ENCODE data around the gene CPSF6. TPM values are rescaled to one million over a fixed set of nuclear protein-coding genes. Genes with fewer than 3 reads are reported as not detected.

Gene CPSF6
- total RNA-seq, 1 donor: 27.2 TPM

DNA sequence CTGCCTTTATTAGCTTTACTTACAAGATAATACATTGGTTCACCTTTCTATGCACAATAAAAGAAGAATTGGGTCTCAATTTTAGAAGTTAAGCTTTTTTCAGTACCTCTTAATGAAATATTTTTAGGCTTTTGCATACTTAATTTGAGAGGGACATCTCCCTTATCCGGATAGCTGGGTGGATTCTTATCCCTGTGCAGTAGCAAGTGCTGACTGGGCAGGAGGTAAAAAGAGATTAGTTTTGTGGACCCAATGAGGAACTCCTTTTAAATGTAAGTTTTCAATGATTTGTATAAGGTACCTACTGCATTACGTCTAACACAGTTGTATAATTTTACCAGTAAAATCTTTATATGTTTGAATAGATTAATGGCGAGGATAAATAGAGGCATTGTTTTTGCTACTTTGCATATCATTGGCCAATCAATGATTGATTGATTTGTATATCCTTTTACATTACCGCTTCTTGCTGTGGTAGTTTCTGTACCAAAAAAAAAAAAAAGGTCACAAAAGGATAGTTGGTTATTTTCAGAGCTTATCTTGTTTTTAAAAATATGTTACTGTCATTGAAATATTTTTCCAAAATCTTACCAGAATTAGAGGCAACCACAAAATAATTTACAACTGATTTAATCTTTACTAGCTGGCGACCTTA is 2.2 kb downstream of the CPSF6 start:
- no peak for DNase-seq (ENCODE audit: low read depth)
- no peak for TF ChIP-seq CTCF (IDR thresholded peaks at IDR 0.05; ENCODE audit: insufficient read depth, low read depth, low read length)
- H3K4me3 ChIP-seq (ENCODE audit: low read depth, low read length): peak overlapping the region; percentile 87

DNA sequence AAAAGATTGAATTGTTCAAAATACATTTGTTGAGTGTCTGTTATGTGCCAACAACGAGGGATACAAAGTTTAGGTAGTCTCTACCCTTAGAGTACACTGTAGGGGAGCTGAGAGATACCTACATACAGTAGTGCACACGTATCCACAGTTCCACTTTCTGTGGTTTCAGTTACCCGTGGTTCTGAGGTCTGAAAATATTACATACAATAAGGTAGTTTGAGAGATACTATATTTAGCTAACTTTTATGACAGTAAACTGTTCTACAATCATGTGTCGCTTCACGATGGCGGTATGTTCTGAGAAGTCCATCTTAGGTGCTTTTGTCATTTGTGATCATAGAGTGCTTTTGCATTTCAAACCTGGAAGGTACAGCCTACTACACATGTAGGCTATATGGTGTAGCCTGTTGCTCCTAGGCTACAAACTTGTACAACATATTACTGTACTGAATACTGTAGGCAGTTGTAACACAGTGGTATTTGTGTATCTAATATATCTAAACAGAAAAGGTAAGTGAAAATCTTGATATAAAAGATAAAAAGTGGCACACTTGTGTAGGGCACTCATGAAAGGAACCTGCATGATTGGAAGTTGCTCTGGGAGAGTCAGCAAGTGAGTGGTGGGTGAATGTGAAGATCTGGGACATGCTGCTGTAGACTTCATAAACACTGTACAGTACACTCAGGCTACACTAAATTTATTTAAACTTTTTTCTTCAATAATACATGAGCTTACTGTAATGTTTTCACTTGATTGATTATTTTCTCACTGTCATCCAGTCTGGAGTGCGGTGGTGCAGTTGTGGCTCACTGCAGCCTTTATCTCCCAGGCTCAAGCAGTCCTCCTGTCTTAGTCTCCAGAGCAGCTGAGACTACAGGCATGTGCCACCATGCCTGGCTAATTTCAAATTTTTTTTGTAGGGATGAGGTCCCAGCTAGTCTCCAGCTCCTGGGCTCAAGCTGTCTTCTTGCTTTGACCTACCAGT is 4.0 kb downstream of the CPSF6 start:
- TF ChIP-seq CTCF (IDR thresholded peaks at IDR 0.05; ENCODE audit: insufficient read depth, low read depth, low read length): no peak
- H3K4me3 ChIP-seq (ENCODE audit: low read depth, low read length): no peak overlapping the region
- DNase-seq (ENCODE audit: low read depth): no peak

DNA sequence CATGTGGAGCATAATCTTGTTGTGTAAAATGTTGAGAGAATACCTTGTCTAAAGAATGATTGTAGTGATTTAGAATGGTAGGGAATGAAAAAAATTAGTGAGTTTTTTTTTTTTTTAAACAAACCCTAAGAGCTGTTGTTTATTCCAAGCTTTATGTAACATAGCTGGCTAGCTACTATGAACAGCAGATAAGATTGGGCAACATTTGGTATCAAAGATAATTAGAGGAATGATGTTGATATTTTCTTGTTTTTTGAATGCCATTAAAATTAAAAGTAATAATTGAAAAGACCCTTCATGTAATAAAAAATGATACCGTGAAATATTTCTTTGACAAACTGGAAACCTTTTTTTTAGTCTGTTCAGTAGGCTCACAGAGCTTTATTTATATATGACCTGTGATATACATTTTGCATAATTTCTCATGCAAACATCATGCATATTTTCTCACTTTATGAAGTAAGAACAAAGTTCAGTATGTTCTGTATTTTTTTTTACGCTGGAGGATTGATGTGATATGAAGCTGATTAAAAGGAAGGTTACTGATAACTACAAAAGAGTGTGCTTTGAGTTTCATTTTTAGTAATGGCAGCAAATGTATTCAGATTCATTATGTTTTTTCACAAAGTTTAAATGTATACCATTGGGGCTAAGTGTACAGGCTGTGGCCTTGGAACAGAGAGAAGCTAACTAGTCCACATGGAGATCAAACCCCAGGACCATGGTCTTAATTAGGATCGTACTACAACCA is 8.1 kb downstream of the CPSF6 start:
- TF ChIP-seq CTCF (IDR thresholded peaks at IDR 0.05; ENCODE audit: insufficient read depth, low read depth, low read length): no peak
- DNase-seq (ENCODE audit: low read depth): no peak
- H3K4me3 ChIP-seq (ENCODE audit: low read depth, low read length): no peak overlapping the region

DNA sequence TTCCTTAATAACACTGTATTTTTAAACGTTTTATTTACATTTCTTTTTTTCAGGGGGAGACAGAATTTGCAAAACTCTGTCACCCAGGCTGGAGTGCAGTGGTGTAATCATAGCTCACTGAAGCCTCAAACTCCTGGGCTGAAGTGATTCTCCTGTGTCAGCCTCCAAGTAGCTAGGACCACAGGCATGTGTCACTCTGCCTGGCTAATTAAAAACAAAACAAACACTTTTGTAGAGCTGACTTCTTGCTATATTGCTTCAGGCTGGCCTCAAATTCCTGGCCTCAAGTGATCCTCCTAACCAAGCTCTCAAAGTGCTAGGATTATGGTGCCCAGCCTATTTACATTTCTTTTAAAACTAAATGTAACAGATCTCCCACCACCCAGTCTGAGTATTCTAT is 12.7 kb downstream of the CPSF6 start:
- no peak for TF ChIP-seq CTCF (IDR thresholded peaks at IDR 0.05; ENCODE audit: insufficient read depth, low read depth, low read length)
- peak; percentile 13 for DNase-seq (ENCODE audit: low read depth)
- no peak overlapping the region for H3K4me3 ChIP-seq (ENCODE audit: low read depth, low read length)

- DNase-seq (ENCODE audit: low read depth): peak; percentile 65
- TF ChIP-seq CTCF (IDR thresholded peaks at IDR 0.05; ENCODE audit: insufficient read depth, low read depth, low read length): peak; percentile 74
- no peak overlapping the region for H3K4me3 ChIP-seq (ENCODE audit: low read depth, low read length)
Observed at GRCh38 chr12:69254046-69254445, 14.7 kb downstream of the CPSF6 start.

DNA sequence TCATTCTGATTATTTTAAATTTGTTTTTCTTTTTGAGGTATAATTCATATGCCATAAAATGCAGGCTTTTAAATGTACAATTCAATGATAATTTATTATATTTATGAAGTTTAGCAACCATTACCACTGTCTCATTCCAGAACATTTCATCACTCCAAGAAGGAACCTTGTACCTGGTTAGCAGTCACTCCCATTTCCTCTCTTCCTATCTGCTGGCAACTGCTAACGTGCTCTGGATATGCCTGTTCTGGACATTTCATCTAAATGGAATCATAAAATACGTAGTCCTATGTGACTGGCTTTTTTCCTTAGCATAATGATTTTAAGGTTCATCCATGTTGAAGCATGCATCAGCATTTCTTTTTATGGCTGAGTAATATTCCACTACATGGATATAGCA is 15.5 kb downstream of the CPSF6 start:
- H3K4me3 ChIP-seq (ENCODE audit: low read depth, low read length): no peak overlapping the region
- no peak for TF ChIP-seq CTCF (IDR thresholded peaks at IDR 0.05; ENCODE audit: insufficient read depth, low read depth, low read length)
- DNase-seq (ENCODE audit: low read depth): no peak
